ENCODE data around the gene SLCO3A1. TPM values are rescaled to one million over a fixed set of nuclear protein-coding genes. Genes with fewer than 3 reads are reported as not detected.
A peak's percentile ranks its signal among the peaks of the same experiment; 100 is the strongest.

Gene SLCO3A1
- total RNA-seq, 1 donor from 2014 or later, result 56.8 TPM

DNA sequence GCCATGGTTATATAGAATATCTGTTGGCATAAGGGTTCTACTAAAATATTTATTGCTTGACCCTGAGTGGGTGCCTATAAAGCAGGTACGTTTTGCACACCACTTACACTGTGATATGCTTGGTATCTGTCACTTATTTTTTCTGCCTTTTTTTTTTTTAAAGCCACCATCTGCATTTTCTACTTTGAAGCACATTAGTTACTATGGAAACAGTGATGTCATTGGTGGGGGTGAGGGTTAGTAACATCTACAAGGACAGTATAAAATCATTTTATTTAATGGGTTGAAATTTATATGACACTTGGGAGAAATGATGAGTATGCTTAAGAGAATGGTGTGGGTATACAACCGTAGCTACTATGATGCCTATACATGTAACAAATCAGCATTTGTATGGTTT is 25.6 kb downstream of the SLCO3A1 start:
- Histone ChIP-seq H3K36me3 (no peaks in the 10 kb centered on the region), H3K27ac (replicated peaks) (no peak overlapping the region), H3K9me3 (replicated peaks) (no peaks in the 10 kb centered on the region), H3K4me3 (no peak overlapping the region), H3K27me3 (ENCODE audit: low read depth) (no peaks in the 10 kb centered on the region), H3K4me1 (peaks cover 74% of the 10 kb centered on the region)
- no peak for DNase-seq
- TF ChIP-seq, protein P1, sequence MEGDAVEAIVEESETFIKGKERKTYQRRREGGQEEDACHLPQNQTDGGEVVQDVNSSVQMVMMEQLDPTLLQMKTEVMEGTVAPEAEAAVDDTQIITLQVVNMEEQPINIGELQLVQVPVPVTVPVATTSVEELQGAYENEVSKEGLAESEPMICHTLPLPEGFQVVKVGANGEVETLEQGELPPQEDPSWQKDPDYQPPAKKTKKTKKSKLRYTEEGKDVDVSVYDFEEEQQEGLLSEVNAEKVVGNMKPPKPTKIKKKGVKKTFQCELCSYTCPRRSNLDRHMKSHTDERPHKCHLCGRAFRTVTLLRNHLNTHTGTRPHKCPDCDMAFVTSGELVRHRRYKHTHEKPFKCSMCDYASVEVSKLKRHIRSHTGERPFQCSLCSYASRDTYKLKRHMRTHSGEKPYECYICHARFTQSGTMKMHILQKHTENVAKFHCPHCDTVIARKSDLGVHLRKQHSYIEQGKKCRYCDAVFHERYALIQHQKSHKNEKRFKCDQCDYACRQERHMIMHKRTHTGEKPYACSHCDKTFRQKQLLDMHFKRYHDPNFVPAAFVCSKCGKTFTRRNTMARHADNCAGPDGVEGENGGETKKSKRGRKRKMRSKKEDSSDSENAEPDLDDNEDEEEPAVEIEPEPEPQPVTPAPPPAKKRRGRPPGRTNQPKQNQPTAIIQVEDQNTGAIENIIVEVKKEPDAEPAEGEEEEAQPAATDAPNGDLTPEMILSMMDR (IDR thresholded peaks at IDR 0.05; ENCODE audit: borderline replicate concordance), result no peak
- intact Hi-C loops (cut with micrococcal nuclease), result loop anchor here (10.0 kb wide), 1 partner anchor 206 kb away; no protein-coding TSS in a partner anchor

DNA sequence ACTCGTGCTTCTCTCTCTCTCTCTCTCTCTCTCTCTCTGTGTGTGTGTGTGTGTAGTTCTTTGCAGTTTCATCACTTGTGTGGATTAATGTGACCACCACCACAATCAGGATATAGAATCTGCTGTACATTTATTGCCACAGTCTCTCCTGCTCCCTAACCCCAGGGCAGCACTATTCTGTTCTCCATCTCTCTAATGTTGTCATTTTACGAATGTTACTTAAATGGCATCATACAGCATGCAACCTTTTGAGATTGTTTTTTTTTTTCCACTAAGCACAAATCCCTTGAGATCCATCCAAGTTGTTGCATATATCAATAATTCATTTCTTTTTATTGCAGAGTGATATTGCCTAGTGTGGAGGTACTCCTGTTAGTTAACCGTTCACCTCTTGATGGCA is 26.9 kb downstream of the SLCO3A1 start:
- Histone ChIP-seq H3K4me1 (peaks cover 76% of the 10 kb centered on the region), H3K9me3 (replicated peaks) (no peaks in the 10 kb centered on the region), H3K36me3 (no peaks in the 10 kb centered on the region), H3K27me3 (ENCODE audit: low read depth) (no peaks in the 10 kb centered on the region), H3K4me3 (no peak overlapping the region), H3K27ac (replicated peaks) (no peak overlapping the region)
- no peak for DNase-seq
- intact Hi-C loops (cut with micrococcal nuclease), result no loop called here
- TF ChIP-seq, protein P1 (IDR thresholded peaks at IDR 0.05; ENCODE audit: borderline replicate concordance), result no peak

DNA sequence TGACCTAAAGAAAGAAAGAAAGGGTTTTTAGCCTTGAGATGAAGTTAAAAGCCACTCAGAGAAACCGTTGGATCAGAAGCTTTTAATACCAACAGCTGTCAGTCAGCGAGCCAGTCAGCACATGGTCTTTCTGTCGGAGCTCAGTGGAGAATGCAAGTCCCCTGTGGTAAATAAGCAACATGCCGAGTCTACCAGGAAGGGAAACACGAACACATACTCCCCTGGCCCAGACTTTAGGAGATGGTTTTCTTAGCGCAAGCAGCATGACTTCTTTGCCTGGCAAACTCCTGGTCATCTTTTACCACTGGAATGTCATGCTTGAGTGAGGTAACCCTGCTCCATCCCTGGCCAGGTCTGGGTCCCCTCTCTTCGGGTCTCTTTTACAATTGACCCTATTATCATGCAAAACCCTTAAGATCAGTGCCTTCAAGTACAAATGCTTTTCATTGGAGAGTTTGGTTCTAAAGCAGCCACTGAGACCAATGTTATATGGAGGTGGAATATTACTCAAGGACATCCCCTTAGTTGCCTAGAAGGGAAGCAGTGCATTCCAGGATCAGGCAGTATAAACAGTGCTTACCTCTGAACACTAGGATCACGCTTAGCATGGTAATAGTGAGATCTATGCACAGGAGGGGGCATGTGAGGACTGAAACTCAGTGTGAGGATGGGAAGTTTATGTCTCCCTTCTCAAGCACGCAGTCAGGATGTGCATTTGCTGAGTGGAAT is 28.2 kb downstream of the SLCO3A1 start:
- Histone ChIP-seq H3K4me1 (peaks cover 76% of the 10 kb centered on the region), H3K27me3 (ENCODE audit: low read depth) (no peaks in the 10 kb centered on the region), H3K9me3 (replicated peaks) (no peaks in the 10 kb centered on the region), H3K4me3 (no peak overlapping the region), H3K36me3 (no peaks in the 10 kb centered on the region), H3K27ac (replicated peaks) (no peak overlapping the region)
- no peak for DNase-seq
- TF ChIP-seq, protein P1 (IDR thresholded peaks at IDR 0.05; ENCODE audit: borderline replicate concordance), result no peak
- intact Hi-C loops (cut with micrococcal nuclease), result no loop called here

DNA sequence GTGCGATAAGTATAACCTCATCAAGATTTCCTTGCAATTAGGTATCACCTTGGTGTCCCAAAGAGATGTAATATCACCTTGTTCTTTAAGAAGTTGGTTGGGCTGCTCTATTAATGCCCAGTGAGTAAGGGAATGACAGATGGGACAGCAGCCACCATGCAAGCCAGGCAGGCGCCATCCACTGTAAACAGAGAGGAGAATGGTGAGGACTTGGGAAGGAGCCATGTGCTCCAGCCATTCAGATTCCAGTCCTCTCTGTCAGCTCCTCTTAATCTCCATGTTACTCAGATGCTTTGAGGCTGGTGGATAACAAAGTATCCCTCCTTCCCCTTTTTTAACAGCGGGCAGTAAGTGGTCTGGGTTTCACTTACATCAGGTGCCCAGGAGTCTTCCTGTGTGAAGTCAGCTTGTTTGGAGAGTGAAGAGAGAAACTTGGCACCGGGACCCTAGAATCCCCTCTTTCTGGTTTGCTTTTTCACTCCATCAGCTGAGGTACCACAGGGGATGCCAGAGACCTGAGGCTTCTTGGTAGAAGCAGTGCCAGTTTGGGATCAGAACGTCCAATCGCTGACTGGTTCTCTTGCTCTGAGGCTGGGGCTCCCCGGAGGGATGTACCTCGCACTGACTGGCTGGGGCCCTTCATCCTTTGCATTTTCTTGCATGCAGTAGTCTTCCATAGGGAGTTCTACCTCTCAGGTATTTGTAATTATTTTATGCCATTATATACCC is 29.5 kb downstream of the SLCO3A1 start:
- H3K4me3 ChIP-seq, result no peak overlapping the region
- intact Hi-C loops (cut with micrococcal nuclease), result no loop called here
- peak; percentile 50 for DNase-seq
- no peaks in the 10 kb centered on the region for H3K9me3 ChIP-seq (replicated peaks)
- H3K4me1 ChIP-seq, result peaks cover 83% of the 10 kb centered on the region
- TF ChIP-seq, protein P1 (IDR thresholded peaks at IDR 0.05; ENCODE audit: borderline replicate concordance), result no peak
- no peaks in the 10 kb centered on the region for H3K36me3 ChIP-seq
- H3K27me3 ChIP-seq (ENCODE audit: low read depth), result no peaks in the 10 kb centered on the region
- H3K27ac ChIP-seq (replicated peaks), result peak overlapping the region; percentile 51

DNA sequence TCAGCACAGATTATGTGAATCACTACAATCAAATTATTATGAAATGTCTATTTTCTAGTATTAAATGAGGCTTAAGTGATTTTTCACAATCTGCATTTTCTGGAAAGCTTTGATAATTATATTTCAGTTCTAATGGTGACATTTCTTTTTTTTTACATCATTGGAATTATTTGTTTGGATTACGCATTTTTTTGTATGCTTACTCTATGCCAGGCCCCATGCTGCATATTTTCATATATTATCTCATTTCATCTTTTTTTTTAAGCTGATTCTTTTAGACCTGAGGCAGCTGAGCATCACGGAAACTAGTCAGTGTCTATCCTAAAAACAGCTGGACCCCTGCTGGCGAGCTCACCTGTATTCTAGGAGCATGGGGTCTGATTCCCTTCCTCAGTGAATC is 31.1 kb downstream of the SLCO3A1 start:
- no peaks in the 10 kb centered on the region for H3K27me3 ChIP-seq (ENCODE audit: low read depth)
- TF ChIP-seq, protein P1 (IDR thresholded peaks at IDR 0.05; ENCODE audit: borderline replicate concordance), result no peak
- no peak overlapping the region for H3K27ac ChIP-seq (replicated peaks)
- H3K4me3 ChIP-seq, result no peak overlapping the region
- peaks cover 83% of the 10 kb centered on the region for H3K4me1 ChIP-seq
- intact Hi-C loops (cut with micrococcal nuclease), result no loop called here
- DNase-seq, result no peak
- no peaks in the 10 kb centered on the region for H3K36me3 ChIP-seq
- H3K9me3 ChIP-seq (replicated peaks), result no peaks in the 10 kb centered on the region
